ENCODE results near the gene HTRA3.

GRCh38 chr4:8266088-8266487 is 3.5 kb upstream of the HTRA3 start:
- TF ChIP-seq ISL1 (CRISPR knock-in tag; IDR thresholded peaks at IDR 0.05): no peak
- no peak for TF ChIP-seq TCF4 (CRISPR knock-in tag; IDR thresholded peaks at IDR 0.05; ENCODE audit: borderline replicate concordance)
- no peak for TF ChIP-seq PPARA (CRISPR knock-in tag; IDR thresholded peaks at IDR 0.05; ENCODE audit: borderline replicate concordance)
- no peak for TF ChIP-seq CSRNP3 (CRISPR knock-in tag; IDR thresholded peaks at IDR 0.05)
- no peak for TF ChIP-seq PATZ1 (CRISPR knock-in tag; IDR thresholded peaks at IDR 0.05; ENCODE audit: borderline replicate concordance)
- TF ChIP-seq POU6F1 (CRISPR knock-in tag; IDR thresholded peaks at IDR 0.05; ENCODE audit: borderline replicate concordance, low read depth): no peak
- TF ChIP-seq RARB (CRISPR knock-in tag; IDR thresholded peaks at IDR 0.05): no peak
- TF ChIP-seq ZFP30 (CRISPR knock-in tag; IDR thresholded peaks at IDR 0.05): no peak
- TF ChIP-seq TOX (CRISPR knock-in tag; IDR thresholded peaks at IDR 0.05; ENCODE audit: borderline replicate concordance): no peak
- TF ChIP-seq ZC3H10 (CRISPR knock-in tag; IDR thresholded peaks at IDR 0.05): no peak
- no peak for TF ChIP-seq ZFP3 (CRISPR knock-in tag; IDR thresholded peaks at IDR 0.05)

Data from SK-N-SH treated with all-trans-retinoic acid at 6 μM for 48 hours (cell line).